LoVo (cell line): ENCODE results near the gene ATP6V1G3.
A peak's percentile ranks its signal among the peaks of the same experiment; 100 is the strongest.
"Not testable (repeated sequence)": the region's sequence is repeated elsewhere in the genome, so short reads cannot be mapped to it uniquely, and the experiment has no call there.

ENCODE experiments used
- DNase-seq: peaks from one replicate; pipeline ENCODE4 v3.0.0-alpha.2; 2016; ENCODE audit warnings: low spot score

Gene ATP6V1G3

DNA sequence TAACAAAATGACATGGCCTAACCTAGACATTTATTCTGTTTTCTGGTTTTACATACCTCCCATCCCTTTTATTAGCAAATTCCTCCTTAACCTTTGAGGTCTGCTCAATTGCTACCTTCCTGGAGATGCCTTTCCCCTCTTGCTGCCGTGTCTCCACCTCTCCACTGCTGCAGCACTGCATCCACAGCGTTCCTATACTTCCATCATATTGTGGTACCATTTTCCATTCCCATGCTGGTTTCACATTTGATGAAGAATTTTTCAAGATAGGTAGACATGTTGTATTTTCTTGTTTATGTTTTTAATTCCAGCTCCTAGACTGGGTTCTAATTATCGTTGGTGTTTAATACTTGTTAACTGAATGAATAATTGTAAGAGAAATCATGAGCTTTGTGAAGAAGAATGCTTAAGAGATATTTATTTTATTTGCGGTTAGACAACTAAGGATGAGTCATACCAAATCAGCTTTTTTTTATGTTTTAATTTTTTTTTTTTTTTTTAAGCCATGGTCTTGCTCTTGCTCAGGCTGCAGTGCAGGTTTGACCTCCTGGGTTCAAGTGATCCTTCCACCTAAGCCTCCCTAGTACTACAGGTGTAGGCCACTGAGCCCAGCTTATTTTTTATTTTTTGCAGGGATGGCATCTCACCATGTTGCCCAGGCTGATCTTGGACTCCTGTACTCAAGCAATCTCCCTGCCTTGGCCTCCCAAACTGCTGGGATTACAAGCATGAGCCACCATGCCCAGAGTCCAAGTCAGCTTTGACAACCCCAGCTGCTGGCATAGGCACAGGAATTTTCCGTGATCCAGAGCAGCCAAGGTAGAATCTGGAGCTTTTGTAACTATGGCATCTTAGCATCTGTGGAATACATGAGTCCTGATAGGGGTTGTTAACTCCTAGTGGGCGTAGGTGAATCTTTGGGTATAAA lies 44.0 kb downstream of the ATP6V1G3 start:
- DNase-seq = peak; percentile 47

DNA sequence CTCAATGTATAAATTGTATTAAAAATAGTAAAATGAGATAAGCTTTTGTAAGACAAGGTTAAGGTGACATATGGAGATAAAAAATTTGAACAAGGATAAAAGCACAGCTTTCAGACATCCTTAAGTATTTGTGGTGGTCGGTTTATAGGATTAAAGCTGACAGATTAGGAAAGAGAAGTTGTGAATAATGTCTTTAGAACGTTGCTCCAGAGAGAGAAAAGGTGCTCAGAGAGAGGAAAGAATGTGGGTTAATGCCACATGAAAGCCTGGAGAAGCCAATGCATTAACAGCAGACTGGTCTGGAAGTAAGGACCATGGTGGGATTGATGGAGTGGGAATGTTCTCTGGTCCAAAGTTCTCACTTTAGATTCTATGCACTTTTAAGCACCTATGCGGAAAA lies 44.8 kb downstream of the ATP6V1G3 start:
- peak; percentile 2 for DNase-seq

DNA sequence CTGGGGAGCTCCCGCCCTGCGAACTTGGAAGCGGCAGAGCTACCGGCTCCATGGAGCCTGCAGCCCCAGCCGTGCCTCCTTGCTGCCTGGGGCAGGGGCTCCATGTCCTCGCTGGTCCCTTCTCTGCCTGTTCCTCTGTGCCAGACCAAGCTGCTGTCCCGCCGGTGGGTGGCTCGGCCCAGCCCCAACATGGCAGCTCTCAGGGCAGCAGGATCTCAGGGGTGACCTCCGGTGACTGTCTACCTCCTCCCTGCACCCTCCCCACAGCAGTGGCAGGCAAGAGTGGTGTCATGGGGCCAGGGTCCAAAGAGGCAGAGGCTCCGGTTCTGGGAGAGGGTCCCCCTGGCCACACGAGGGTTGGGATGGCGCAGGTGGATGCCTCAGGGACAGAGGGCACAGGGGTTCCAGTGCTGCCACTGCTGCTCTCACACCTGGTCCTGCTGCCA lies 45.8 kb downstream of the ATP6V1G3 start:
- DNase-seq = no peak

DNA sequence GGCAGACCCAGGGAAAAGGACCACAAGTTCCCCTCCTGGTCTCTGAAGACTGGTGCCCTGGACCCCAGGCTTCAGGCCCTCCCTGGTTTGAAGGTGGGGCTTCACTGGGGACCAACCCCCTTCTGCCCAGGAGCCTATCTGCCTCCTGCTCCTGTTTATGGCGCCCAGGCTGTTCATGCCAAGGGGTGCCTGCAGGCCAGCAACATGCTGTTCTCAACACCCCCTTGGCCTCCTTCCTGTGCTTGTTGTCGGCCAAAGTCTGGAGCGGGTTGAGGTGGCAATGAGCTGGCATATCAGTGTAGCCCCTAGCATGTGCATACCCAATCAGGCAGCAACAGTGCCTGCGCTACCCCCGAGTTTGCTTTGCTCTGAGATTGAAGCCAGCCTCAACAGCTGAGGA lies 46.3 kb downstream of the ATP6V1G3 start:
- no peak for DNase-seq

DNA sequence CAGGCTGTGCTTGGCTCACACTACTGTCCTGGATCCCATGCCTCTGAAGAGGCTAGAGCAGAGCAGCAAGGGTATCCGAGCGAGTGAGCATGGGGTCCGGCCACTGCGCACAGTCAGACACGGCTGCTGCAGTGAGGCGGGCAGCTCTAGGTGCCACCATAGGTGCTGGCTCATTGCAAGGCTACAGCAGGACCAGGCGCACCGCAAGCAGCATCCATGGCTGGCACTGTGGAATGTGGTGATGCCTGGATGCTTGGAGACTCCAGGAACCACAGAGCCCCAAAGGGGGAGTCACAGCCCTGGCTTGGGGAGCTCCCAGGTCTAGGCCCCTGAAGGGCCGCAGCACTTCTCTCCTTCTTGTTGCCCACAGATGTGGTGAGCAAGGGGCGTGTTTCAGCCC lies 47.2 kb downstream of the ATP6V1G3 start:
- no peak for DNase-seq

DNA sequence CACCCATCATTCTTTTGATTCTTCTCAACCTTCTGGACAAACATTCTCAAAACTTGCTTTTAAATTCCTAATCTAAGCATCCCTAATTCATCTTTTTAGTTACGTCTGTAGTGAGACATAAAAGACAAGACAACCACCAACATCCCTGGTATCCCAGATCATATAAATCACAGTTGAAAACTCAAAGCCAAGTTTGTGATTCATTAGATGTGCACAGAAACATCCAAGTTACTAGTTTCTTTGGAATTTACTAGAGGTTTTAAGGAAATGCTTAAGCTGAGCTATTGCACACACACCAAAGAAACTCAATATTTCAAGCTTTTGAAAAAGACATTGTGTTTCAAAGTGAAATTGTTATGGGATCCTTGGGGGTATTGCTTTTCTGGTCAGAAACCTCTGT lies 47.6 kb downstream of the ATP6V1G3 start:
- peak; percentile 16 for DNase-seq

DNA sequence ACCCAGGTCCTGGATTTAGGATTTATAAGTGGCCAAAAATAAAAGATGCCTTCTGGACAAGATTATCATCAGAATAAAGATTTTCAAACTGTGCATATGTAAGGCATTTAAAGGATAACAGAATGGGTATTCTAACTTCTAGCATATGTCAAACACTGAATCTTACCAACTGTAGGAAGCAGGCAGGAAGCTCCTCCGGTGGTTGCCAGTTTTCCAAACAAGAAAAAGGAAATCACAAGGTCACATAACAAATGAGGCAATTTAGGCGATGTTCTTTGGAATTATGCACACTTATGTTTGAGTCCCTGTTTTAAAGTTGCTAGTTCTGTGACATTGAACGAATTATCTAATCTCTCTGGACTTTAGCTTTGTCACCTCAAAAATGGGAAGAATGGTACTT lies 48.9 kb downstream of the ATP6V1G3 start:
- DNase-seq = no peak

DNA sequence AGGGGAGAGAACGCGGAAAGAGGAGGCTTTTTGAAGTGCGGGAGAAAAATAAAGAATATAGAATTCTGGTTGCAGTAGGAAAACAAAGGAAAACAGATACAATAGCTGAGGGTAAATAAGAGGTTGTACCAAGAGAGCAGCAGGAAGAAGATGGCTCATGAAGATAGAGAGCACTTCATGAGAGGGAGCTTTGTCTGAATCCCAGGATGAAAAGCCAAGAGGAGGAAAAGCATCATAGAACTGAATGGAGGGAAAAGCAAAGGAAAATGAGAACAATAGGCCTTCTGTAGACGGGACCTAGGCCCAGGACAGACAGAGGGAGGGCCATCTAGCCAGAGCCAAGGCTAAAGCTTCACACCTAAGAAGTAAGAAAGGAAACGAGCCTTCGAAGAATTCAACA lies 49.5 kb downstream of the ATP6V1G3 start:
- DNase-seq = no peak

DNA sequence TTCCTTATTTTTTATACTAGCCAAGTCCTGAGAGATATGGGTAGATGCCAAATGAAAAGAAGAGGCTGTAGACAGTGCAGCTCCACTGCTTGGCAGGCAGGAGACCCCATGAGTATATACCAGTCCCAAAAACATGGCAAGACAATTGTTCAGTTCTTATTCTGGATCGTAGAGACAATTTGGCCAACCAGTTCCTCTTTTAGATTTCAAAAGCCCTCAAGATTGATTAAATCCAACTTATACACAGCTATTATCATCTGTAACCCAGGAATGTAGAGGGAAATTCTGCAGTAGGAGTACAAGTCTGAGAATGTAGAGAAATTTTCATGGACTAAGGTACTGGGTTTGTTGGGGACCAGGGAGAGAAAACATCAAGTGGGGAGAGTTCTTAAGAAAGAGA lies 50.3 kb downstream of the ATP6V1G3 start:
- DNase-seq = no peak

DNA sequence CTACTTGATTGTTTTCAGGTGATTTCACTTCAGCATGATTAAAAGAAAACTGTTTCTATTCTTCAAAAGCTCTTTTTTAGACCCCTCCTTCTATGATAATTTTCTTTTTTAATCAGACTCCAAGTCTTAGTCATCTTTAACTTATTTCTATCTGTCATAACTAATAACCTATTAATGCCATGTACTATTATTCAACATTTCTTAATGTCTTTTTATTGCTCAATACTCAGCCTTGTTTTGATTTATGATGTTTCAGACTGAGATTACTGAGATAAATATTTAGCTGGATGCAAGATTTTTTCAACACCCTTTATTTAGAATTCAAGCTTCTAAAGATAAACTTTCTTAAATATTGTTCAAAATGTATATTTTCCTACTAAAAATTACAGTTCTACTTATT lies 53.6 kb downstream of the ATP6V1G3 start:
- DNase-seq = no peak

DNA sequence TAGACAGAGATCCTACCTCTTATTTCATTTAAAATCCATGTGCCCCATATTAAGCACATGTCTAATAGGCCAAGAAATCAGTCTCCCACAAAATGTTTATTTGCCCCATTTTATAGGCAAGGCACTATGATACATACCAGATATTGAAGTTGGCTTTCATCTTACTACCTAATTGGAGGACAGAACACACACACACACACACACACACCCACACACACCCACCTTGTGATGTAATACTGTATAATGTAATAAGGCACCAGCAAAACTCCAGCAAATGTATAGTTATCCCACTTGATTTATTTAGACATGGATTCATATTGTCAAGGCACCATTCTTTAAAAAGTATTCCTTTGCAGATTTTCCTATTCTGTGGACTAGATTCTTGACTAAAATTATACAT lies 56.8 kb downstream of the ATP6V1G3 start:
- no peak for DNase-seq

DNA sequence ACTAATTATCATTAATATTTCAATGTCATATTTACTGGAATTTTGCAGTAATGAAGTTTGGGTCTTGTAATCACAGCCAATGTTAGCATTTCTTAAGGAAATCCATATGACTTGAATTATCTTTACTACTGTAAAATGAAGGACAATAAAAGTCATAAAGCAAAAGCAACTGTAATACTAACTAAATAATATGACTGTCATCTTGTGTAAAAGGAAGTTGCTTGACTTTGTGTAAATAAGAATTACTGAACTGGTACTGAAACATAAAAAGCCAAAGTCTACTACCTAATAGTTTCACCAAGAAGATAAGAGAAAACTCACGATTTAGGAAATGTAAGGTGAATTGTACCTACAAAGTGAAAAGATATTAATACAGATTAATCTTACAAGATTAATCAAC lies 57.5 kb downstream of the ATP6V1G3 start:
- DNase-seq = no peak

DNA sequence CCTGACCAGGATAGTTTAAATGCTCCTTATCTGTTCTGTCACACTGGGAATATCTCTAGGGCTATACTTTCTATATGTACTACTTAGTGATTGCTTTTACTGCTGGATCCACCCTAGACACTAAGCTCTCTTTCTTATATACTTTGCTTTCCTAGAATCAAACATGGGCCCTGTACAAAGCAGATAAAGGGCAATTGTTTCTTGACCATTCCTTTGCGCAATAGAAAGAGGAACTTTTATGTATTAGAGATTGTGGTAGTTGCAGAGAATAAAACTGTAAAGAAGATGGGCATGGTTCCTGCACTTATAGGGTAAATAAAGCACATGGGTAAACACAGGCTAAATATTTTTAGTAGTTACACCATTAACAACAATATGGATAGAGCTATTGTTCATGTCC lies 58.8 kb downstream of the ATP6V1G3 start:
- no peak for DNase-seq

DNA sequence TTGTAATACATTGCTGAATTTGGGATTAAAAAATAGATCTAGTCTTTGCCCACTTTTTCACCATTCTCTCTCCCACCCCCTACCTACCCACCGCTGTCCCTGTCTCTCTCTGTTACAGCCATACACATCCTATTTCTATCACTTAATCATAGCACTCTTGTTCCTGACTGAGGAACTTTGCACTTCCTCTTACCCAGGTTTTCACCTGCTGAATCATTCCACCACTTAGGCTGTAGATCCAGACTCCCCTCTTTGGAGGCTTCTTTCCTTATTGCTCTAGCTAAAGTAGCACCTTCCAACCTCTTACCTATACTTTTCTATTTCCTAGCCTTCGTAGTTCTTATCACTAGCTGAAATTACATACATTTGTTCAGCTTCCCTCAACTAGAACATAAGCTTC lies 59.6 kb downstream of the ATP6V1G3 start:
- no peak for DNase-seq

DNA sequence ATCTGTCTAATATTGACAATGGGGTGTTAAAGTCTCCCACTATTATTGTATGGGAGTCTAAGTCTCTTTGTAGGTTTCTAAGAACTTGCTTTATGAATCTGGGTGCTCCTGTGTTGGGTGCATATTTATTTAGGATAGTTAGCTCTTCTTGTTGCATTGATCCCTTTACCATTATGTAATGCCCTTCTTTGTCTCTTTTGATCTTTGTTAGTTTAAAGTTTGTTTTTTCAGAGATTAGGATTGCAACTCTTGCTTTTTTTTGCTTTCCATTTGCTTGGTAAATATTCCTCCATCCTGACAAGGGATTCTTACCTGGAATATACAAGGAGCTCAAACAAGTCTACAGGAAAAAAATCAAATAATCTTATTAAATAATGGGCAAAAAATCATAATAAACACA lies 63.1 kb downstream of the ATP6V1G3 start:
- not testable (repeated sequence) for DNase-seq
